HepG2 (cell line): Measurements from ENCODE around the gene SPEM2. TPM values are rescaled to one million over a fixed set of nuclear protein-coding genes. Genes with fewer than 3 reads are reported as not detected.

Source experiments
- ASH2L ChIP-seq: fragments of 300-600, 200-600 bp; sonication (generic); IDR thresholded peaks from 2 replicates; pipeline ENCODE4 v1.7.0; 2017; ENCODE audit warnings: low read depth, mild to moderate bottlenecking, moderate library complexity, mixed read lengths, low read length; ENCODE audit not compliant: insufficient read length
- BRF2 ChIP-seq: sonication (generic); formaldehyde crosslinking; IDR thresholded peaks from 2 replicates; pipeline ENCODE4 v1.8.1; 2022; ENCODE audit warnings: mild to moderate bottlenecking, missing genetic modification reagents
- FOXA1 ChIP-seq, 2 experiments: fragments of 450-650 bp in 1 of 2; sonication (generic) in 1 of 2; formaldehyde crosslinking in 1 of 2; IDR thresholded peaks; 2 replicates each; pipeline versions ENCODE4 v1.4.0 to v1.6.1; 2016 to 2020; ENCODE audit warnings: missing genetic modification reagents in 1 of 2
- GATAD2A ChIP-seq: IDR thresholded peaks from 2 replicates; pipeline ENCODE4 v1.6.1; 2016
- KAT2B ChIP-seq: fragments of 150-350 bp; IDR thresholded peaks from 2 replicates; pipeline ENCODE4 v1.6.1; 2014; ENCODE audit warnings: low read depth, low read length, borderline replicate concordance
- NFKB2 ChIP-seq: sonication (generic); formaldehyde crosslinking; IDR thresholded peaks from 2 replicates; pipeline ENCODE4 v1.4.0; 2020; ENCODE audit warnings: missing genetic modification reagents, borderline replicate concordance
- RXRA ChIP-seq: sonication (generic); formaldehyde crosslinking; IDR thresholded peaks from 2 replicates; pipeline ENCODE4 v1.5.1; 2020; ENCODE audit warnings: missing genetic modification reagents
- SNAPC2 ChIP-seq: sonication (generic); formaldehyde crosslinking; IDR thresholded peaks from 2 replicates; pipeline ENCODE4 v1.8.1; 2022; ENCODE audit warnings: mild to moderate bottlenecking, missing genetic modification reagents
- SP5 ChIP-seq: IDR thresholded peaks from 2 replicates; pipeline ENCODE4 v1.6.1; 2016; ENCODE audit warnings: low read depth, borderline replicate concordance
- SYNCRIP ChIP-seq: fragments of 200-400 bp; formaldehyde crosslinking; IDR thresholded peaks from 2 replicates; pipeline ENCODE4 v1.6.1; 2018; ENCODE audit warnings: mild to moderate bottlenecking, low read depth, low read length; ENCODE audit not compliant: insufficient read depth
- TAF15 ChIP-seq: fragments of 200-400 bp; formaldehyde crosslinking; IDR thresholded peaks from one replicate; pipeline ENCODE4 v1.6.1; 2018; ENCODE audit warnings: mild to moderate bottlenecking, low read depth, low read length; ENCODE audit not compliant: poor library complexity, severe bottlenecking
- ZBTB10 ChIP-seq: sonication (generic); formaldehyde crosslinking; IDR thresholded peaks from 2 replicates; pipeline ENCODE4 v1.4.0; 2020; ENCODE audit warnings: missing genetic modification reagents, borderline replicate concordance
- ZBTB38 ChIP-seq: sonication (generic); formaldehyde crosslinking; IDR thresholded peaks from 2 replicates; pipeline ENCODE4 v1.5.1; 2020; ENCODE audit warnings: mild to moderate bottlenecking, missing genetic modification reagents
- ZNF143 ChIP-seq: sonication (generic); formaldehyde crosslinking; IDR thresholded peaks from 2 replicates; pipeline ENCODE4 v1.4.0; 2020; ENCODE audit warnings: missing genetic modification reagents
- ZNF574 ChIP-seq: sonication (generic); formaldehyde crosslinking; IDR thresholded peaks from 2 replicates; pipeline ENCODE4 v1.4.0; 2020; ENCODE audit warnings: missing genetic modification reagents
- ZNF768 ChIP-seq: sonication (generic); formaldehyde crosslinking; IDR thresholded peaks from 2 replicates; pipeline ENCODE4 v1.4.0; 2020; ENCODE audit warnings: missing genetic modification reagents
- ZNF772 ChIP-seq: sonication (generic); formaldehyde crosslinking; IDR thresholded peaks from 2 replicates; pipeline ENCODE4 v1.5.0; 2020; ENCODE audit warnings: mild to moderate bottlenecking, missing genetic modification reagents
- ZNF784 ChIP-seq: sonication (generic); formaldehyde crosslinking; IDR thresholded peaks from 2 replicates; pipeline ENCODE4 v1.5.1; 2020; ENCODE audit warnings: missing genetic modification reagents, mild to moderate bottlenecking, borderline replicate concordance
- ZNF800 ChIP-seq: sonication (generic); formaldehyde crosslinking; IDR thresholded peaks from 2 replicates; pipeline ENCODE4 v1.4.0; 2020; ENCODE audit warnings: missing genetic modification reagents
- polyA plus RNA-seq, 8 experiments: library from polyadenylated mRNA; depleted of rRNA in 3 of 8; stranded (reverse) in 7 of 8; unstranded in 1 of 8; fragments of >200 nt; fragmentation: Illumina TruSeq in 4 of 8; extraction: Trizol in 4 of 8; gene quantifications; 2 replicates each; pipeline versions ENCODE4 v1.2.1 to v1.2.3, GENCODE V29; 2011 to 2016; ENCODE audit warnings: low read depth in 4 of 8, missing spikeins in 1 of 8, mixed read lengths in 1 of 8; ENCODE audit not compliant: insufficient read depth in 1 of 8
- total RNA-seq, 5 experiments: library from RNA; depleted of rRNA; stranded (reverse); fragments of >200 nt; fragmentation: Illumina TruSeq; extraction: Trizol; gene quantifications; 2 replicates each; pipeline ENCODE4 v1.2.3, GENCODE V29; 2016; ENCODE audit warnings: low read depth in 1 of 5

The SPEM2 gene
- total and polyA plus RNA-seq, 2 of the 13 experiments (the other 11 are each of a cell fraction or from before 2014, with no cell fraction given), result not detected

GRCh38 chr17:7394452-7395191, 30.8 kb upstream of the SPEM2 start, which contains the start of gene PLSCR3 (continued):
- TF ChIP-seq ZNF800 (CRISPR knock-in tag) (no peak), SYNCRIP (no peak), GATAD2A (CRISPR knock-in tag) (no peak), BRF2 (CRISPR knock-in tag) (peak; percentile 65; the same call in 1 of the 2 replicates), RXRA (CRISPR knock-in tag) (peak; percentile 73), ZNF143 (0 out of 2 replicates have a peak, but pooled peaks have one; percentile 23), ZNF574 (CRISPR knock-in tag) (peak; percentile 75), KAT2B (no peak), NFKB2 (peak; percentile 74; the same call in 1 of the 2 replicates), ZNF768 (CRISPR knock-in tag) (peak; percentile 62), ASH2L (no peak), ZBTB10 (CRISPR knock-in tag) (no peak), TAF15 (peak; percentile 61), ZNF772 (peak; percentile 70; the same call in 1 of the 2 replicates), FOXA1 (IDR thresholded peaks at IDR 0.05) (no peak), FOXA1 (CRISPR knock-in tag; IDR thresholded peaks at IDR 0.05) (no peak), SNAPC2 (CRISPR knock-in tag) (peak; percentile 56), ZBTB38 (CRISPR knock-in tag) (peak; percentile 66), SP5 (peak; percentile 76), ZNF784 (CRISPR knock-in tag) (peak; percentile 58; the same call in 1 of the 2 replicates)
